ENCODE data around the gene CDK18. TPM values are rescaled to one million over a fixed set of nuclear protein-coding genes. Genes with fewer than 3 reads are reported as not detected.

The CDK18 gene
- polyA plus RNA-seq, 1 donor: 52.6 TPM

GRCh38 chr1:205581321-205581980 is 77.0 kb downstream of the CDK18 start:
- no CpG with 5 or more reads among the region's 9 CpGs for WGBS (ENCODE audit: insufficient coverage, low lambda C conversion rate)
- no peak for DNase-seq
- H3K27ac ChIP-seq (ENCODE audit: low read length): peak overlapping the region; percentile 46
- H3K36me3 ChIP-seq (ENCODE audit: control insufficient read depth, insufficient read depth, low read length): no peaks in the 10 kb centered on the region
- H3K4me1 ChIP-seq (ENCODE audit: control insufficient read depth, insufficient read depth, low read length): peaks cover 3% of the 10 kb centered on the region
- peaks cover 10% of the 10 kb centered on the region for H3K27me3 ChIP-seq (ENCODE audit: control insufficient read depth, insufficient read depth, low read length)
- H3K4me3 ChIP-seq (ENCODE audit: low read length): no peak overlapping the region
- no peaks in the 10 kb centered on the region for H3K9me3 ChIP-seq (ENCODE audit: control insufficient read depth, low read depth, low read length)

DNA sequence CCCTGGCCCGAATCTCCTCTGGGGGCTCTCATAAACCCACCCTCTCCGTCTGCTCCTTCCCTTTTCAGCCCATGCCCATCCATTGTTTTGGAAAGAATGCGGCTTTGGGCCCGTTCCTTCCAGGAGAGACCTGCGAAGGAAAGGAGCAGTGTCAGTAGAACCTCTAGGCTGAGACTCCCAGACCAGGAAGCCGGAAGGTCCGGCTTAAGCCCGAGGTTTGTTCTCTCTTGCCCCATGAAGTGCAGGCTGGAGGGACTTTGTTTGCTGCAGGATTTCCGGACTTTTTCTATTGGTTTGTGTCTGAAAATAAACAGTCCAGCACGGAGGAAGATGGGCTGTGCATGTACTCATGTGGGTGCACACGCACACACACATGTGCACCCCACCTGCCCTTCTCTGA is 77.6 kb downstream of the CDK18 start:
- Histone ChIP-seq H3K4me3 (ENCODE audit: low read length) (no peak overlapping the region), H3K27ac (ENCODE audit: low read length) (peak overlapping the region; percentile 46), H3K4me1 (ENCODE audit: control insufficient read depth, insufficient read depth, low read length) (peaks cover 3% of the 10 kb centered on the region), H3K27me3 (ENCODE audit: control insufficient read depth, insufficient read depth, low read length) (peaks cover 10% of the 10 kb centered on the region), H3K36me3 (ENCODE audit: control insufficient read depth, insufficient read depth, low read length) (no peaks in the 10 kb centered on the region), H3K9me3 (ENCODE audit: control insufficient read depth, low read depth, low read length) (no peaks in the 10 kb centered on the region)
- DNase-seq: no peak
- 100% methylated on average over 2 of the region's 11 CpGs for WGBS (ENCODE audit: insufficient coverage, low lambda C conversion rate)

Other genes with a start within 250 kb of the CDK18 start
- 8.5 TPM for gene NUAK2, start 182.9 kb upstream of the CDK18 start, polyA plus RNA-seq
- gene KLHDC8A, start 147.7 kb upstream of the CDK18 start, polyA plus RNA-seq: 8.7 TPM
- 1.0 TPM for gene LEMD1, start 82.6 kb upstream of the CDK18 start, polyA plus RNA-seq
- 0.88 TPM for gene BLACAT1, start 48.6 kb upstream of the CDK18 start, polyA plus RNA-seq
- gene ELK4, start 127.3 kb downstream of the CDK18 start, polyA plus RNA-seq: 18.2 TPM
- gene SLC45A3, start 175.8 kb downstream of the CDK18 start, polyA plus RNA-seq: 9.3 TPM
- gene NUCKS1, start 245.5 kb downstream of the CDK18 start, polyA plus RNA-seq: 106 TPM